OCI-LY1 (cell line): Measurements from ENCODE around the gene ACER3.

Experiments used
- EZH2 ChIP-seq: fragments of 200-600 bp; sonication (generic), shearing (Covaris generic); IDR thresholded peaks from 2 replicates; pipeline ENCODE4 v1.8.0; 2017; ENCODE audit warnings: borderline replicate concordance, mixed run types, mild to moderate bottlenecking, antibody characterized with exemption, low read length, moderate library complexity, mixed read lengths
- TF ChIP-seq, protein P1 (sequence below): fragments of 200-600 bp; sonication (generic), shearing (Covaris generic); IDR thresholded peaks from 2 replicates; pipeline ENCODE4 v1.5.1; 2017; ENCODE audit warnings: mild to moderate bottlenecking, antibody characterized with exemption, low read length, moderate library complexity, mixed read lengths

DNA sequence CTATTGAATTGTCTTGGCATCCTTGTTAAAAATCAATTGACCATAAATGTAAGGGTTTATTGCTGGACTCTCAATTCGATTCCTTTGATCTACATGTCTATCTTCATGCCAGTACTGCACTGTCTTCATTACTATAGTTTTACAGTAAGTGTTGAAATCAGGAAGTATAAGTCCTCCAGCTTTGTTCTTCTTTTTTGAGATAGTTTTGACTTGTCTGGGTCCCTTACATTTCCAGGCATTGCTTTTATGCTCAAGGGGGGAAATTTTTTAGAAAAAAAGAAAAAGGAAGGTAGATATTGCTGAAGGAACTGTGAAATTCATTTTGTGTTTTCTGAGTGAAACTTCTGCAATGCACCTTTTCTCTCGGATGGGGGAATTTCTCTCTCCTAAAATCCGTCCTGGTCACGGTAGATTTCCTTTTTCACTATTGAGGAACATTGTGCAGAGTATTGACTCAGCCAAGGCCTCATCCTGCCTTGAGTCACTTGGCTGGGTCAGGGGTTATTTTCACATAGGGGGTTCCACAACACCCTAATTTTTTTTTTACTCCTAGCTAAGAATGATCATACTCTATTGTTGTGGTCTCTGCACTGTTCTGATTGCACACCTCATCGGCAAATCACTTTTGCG lies 2.8 kb upstream of the ACER3 start:
- TF ChIP-seq, protein P1, sequence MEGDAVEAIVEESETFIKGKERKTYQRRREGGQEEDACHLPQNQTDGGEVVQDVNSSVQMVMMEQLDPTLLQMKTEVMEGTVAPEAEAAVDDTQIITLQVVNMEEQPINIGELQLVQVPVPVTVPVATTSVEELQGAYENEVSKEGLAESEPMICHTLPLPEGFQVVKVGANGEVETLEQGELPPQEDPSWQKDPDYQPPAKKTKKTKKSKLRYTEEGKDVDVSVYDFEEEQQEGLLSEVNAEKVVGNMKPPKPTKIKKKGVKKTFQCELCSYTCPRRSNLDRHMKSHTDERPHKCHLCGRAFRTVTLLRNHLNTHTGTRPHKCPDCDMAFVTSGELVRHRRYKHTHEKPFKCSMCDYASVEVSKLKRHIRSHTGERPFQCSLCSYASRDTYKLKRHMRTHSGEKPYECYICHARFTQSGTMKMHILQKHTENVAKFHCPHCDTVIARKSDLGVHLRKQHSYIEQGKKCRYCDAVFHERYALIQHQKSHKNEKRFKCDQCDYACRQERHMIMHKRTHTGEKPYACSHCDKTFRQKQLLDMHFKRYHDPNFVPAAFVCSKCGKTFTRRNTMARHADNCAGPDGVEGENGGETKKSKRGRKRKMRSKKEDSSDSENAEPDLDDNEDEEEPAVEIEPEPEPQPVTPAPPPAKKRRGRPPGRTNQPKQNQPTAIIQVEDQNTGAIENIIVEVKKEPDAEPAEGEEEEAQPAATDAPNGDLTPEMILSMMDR: no peak
- TF ChIP-seq EZH2: no peak
